SK-N-SH (cell line): ENCODE data around the gene PAWR. TPM values are rescaled to one million over a fixed set of nuclear protein-coding genes. Genes with fewer than 3 reads are reported as not detected.
"Not testable (repeated sequence)": the region's sequence is repeated elsewhere in the genome, so short reads cannot be mapped to it uniquely, and the experiment has no call there.

Experiments
- CTCF ChIA-PET: fragments of 300-600, 350-600 bp; formaldehyde crosslinking; extraction: SDS; loops from one replicate; lab custom pipeline; 2021; lab: Yijun Ruan, JAX
- POLR2A ChIA-PET: fragments of 350-600 bp; sonication (Branson Sonifier 250); formaldehyde crosslinking; extraction: SDS; loops from one replicate; lab custom pipeline; 2020; ENCODE audit warnings: antibody characterized with exemption, inconsistent platforms; lab: Yijun Ruan, JAX
- DNase-seq: peaks from one replicate; pipeline ENCODE4 v3.0.0; 2012
- H2AFZ ChIP-seq: fragments of 200-600 bp; sonication (generic); 2 replicates; pipeline ENCODE4 v1.8.1; 2016; ENCODE audit warnings: antibody characterized with exemption, mild to moderate bottlenecking, low read depth
- H3F3A ChIP-seq: fragments of 200-600 bp; sonication (generic); replicated peaks from 2 replicates; pipeline ENCODE3; 2016; ENCODE audit warnings: antibody characterized with exemption, mild to moderate bottlenecking; ENCODE audit not compliant: insufficient read depth
- H3K27ac ChIP-seq, 2 experiments: fragments of 200-500 bp in 1 of 2; fragments of 200-600 bp in 1 of 2; sonication (Bioruptor generic) in 1 of 2; sonication (generic), shearing (Covaris generic) in 1 of 2; 2 replicates each; pipeline versions ENCODE4 v1.5.1 to v1.6.1; 2014 to 2016; ENCODE audit warnings: low read depth in 2 of 2, inconsistent platforms in 1 of 2, low read length in 1 of 2, mild to moderate bottlenecking in 1 of 2, mixed read lengths in 1 of 2
- H3K27me3 ChIP-seq: fragments of 200-600 bp; sonication (generic), shearing (Covaris generic); 2 replicates; pipeline ENCODE4 v1.6.1; 2016; ENCODE audit warnings: mixed run types; ENCODE audit not compliant: insufficient read depth
- H3K36me3 ChIP-seq, 2 experiments: fragments of 200-500 bp in 1 of 2; fragments of 200-600 bp in 1 of 2; sonication (Bioruptor generic) in 1 of 2; sonication (generic) in 1 of 2; replicated peaks in 1 of 2; 2 replicates each; pipeline versions ENCODE3 to v1.5.1; 2014 to 2016; ENCODE audit warnings: low read length in 1 of 2, mild to moderate bottlenecking in 1 of 2; ENCODE audit not compliant: insufficient read depth in 2 of 2, control insufficient read depth in 1 of 2
- H3K4me1 ChIP-seq, 2 experiments: fragments of 200-500 bp in 1 of 2; fragments of 200-600 bp in 1 of 2; sonication (Bioruptor generic) in 1 of 2; sonication (generic), shearing (Covaris generic) in 1 of 2; 2 replicates each; pipeline versions ENCODE4 v1.5.1 to v1.6.1; 2014 to 2016; ENCODE audit warnings: low read depth in 1 of 2, low read length in 1 of 2, mixed run types in 1 of 2; ENCODE audit not compliant: insufficient read depth in 2 of 2, control insufficient read depth in 1 of 2
- H3K4me2 ChIP-seq: fragments of 200-600 bp; sonication (generic), shearing (Covaris generic); 2 replicates; pipeline ENCODE4 v1.6.1; 2017; ENCODE audit warnings: mixed run types
- H3K4me3 ChIP-seq, 2 experiments: fragments of 200-500 bp in 1 of 2; fragments of 200-600 bp in 1 of 2; sonication (Bioruptor generic) in 1 of 2; sonication (generic), shearing (Covaris generic) in 1 of 2; 2 replicates each; pipeline versions ENCODE4 v1.5.1 to v1.8.1; 2014 to 2016; ENCODE audit warnings: low read depth in 2 of 2, inconsistent platforms in 1 of 2, low read length in 1 of 2, mild to moderate bottlenecking in 1 of 2, mixed read lengths in 1 of 2, moderate library complexity in 1 of 2
- H3K79me2 ChIP-seq: fragments of 200-600 bp; sonication (generic); 2 replicates; pipeline ENCODE4 v1.8.1; 2017; ENCODE audit warnings: mild to moderate bottlenecking; ENCODE audit not compliant: insufficient read depth
- H3K9ac ChIP-seq: fragments of 200-600 bp; sonication (generic); 2 replicates; pipeline ENCODE4 v1.6.1; 2017; ENCODE audit warnings: mixed run types
- H3K9me2 ChIP-seq: fragments of 200-600 bp; sonication (generic); 2 replicates; pipeline ENCODE4 v1.6.1; 2017; ENCODE audit warnings: mixed run types
- H3K9me3 ChIP-seq: fragments of 200-600 bp; sonication (generic); 2 replicates; pipeline ENCODE4 v1.6.1; 2017; ENCODE audit warnings: mixed run types, mild to moderate bottlenecking, moderate library complexity
- H4K20me1 ChIP-seq: fragments of 200-600 bp; sonication (generic); 2 replicates; pipeline ENCODE4 v1.6.1; 2017; ENCODE audit warnings: mild to moderate bottlenecking, mixed run types; ENCODE audit not compliant: insufficient read depth
- CHD2 ChIP-seq: fragments of 150-350 bp; IDR thresholded peaks from 2 replicates; pipeline ENCODE4 v1.6.1; 2018; ENCODE audit warnings: low read length; ENCODE audit not compliant: partially characterized antibody
- CTCF ChIP-seq: fragments of 200-600 bp; sonication (generic); IDR thresholded peaks from 2 replicates; pipeline ENCODE4 v1.6.1; 2017; ENCODE audit warnings: antibody characterized with exemption, mild to moderate bottlenecking, moderate library complexity
- ELF1 ChIP-seq: IDR thresholded peaks from 2 replicates; pipeline ENCODE4 v1.4.0; 2012
- EZH2phosphoT487 ChIP-seq: fragments of 200-600 bp; sonication (generic); IDR thresholded peaks from 2 replicates; pipeline ENCODE4 v1.6.1; 2017; ENCODE audit warnings: low read depth, mixed run types, mild to moderate bottlenecking, antibody characterized with exemption, moderate library complexity, borderline replicate concordance
- FOSL2 ChIP-seq: IDR thresholded peaks from 2 replicates; pipeline ENCODE4 v1.4.0; 2012; ENCODE audit warnings: low read depth, mild to moderate bottlenecking, moderate library complexity, borderline replicate concordance
- FOXJ3 ChIP-seq: sonication (generic); formaldehyde crosslinking; IDR thresholded peaks from 2 replicates; pipeline ENCODE4 v1.5.1; 2020; ENCODE audit warnings: mild to moderate bottlenecking, missing genetic modification reagents
- JUND ChIP-seq: IDR thresholded peaks from 2 replicates; pipeline ENCODE4 v1.4.0; 2012
- NFIC ChIP-seq: IDR thresholded peaks from 2 replicates; pipeline ENCODE4 v1.4.0; 2012; ENCODE audit warnings: borderline replicate concordance
- NRF1 ChIP-seq: IDR thresholded peaks from 2 replicates; pipeline ENCODE4 v1.6.1; 2012; ENCODE audit warnings: low read depth, mild to moderate bottlenecking, low read length
- POLR2AphosphoS5 ChIP-seq: IDR thresholded peaks from 2 replicates; pipeline ENCODE4 v1.6.1; 2012; ENCODE audit warnings: low read depth, low read length
- RAD21 ChIP-seq: IDR thresholded peaks from 2 replicates; pipeline ENCODE4 v1.6.1; 2012; ENCODE audit warnings: mild to moderate bottlenecking, low read length
- RCOR1 ChIP-seq: fragments of 150-350 bp; IDR thresholded peaks from 2 replicates; pipeline ENCODE4 v1.6.1; 2017; ENCODE audit warnings: antibody characterized with exemption, low read length
- RXRA ChIP-seq: IDR thresholded peaks from 2 replicates; pipeline ENCODE4 v1.4.0; 2012; ENCODE audit warnings: low read depth, mild to moderate bottlenecking, borderline replicate concordance
- SIN3A ChIP-seq: IDR thresholded peaks from 2 replicates; pipeline ENCODE4 v1.6.1; 2012; ENCODE audit warnings: low read depth, mild to moderate bottlenecking, low read length, moderate library complexity, borderline replicate concordance
- YY1 ChIP-seq: IDR thresholded peaks from 2 replicates; pipeline ENCODE4 v1.4.0; 2012; ENCODE audit warnings: low read depth, mild to moderate bottlenecking
- WGBS: methylation state at CpG from one replicate; pipeline ENCODE4 v1.1.6; 2017; ENCODE audit warnings: low lambda C conversion rate; 5-methylcytosine and 5-hydroxymethylcytosine counted together
- polyA plus RNA-seq, 3 experiments: library from polyadenylated mRNA; depleted of rRNA; stranded (reverse); fragments of >200 nt; gene quantifications; 2 replicates each; pipeline ENCODE4 v1.2.3, GENCODE V29; 2012

Gene PAWR
- polyA plus RNA-seq, 1 of the 3 experiments (the other 2 are of a cell fraction) = 1.8 TPM

- no peaks in the 10 kb centered on the region for H3K27me3 ChIP-seq
- H3K27ac ChIP-seq = peak overlapping the region in 1 of 2 experiments; percentile 62; a peak in 3 of 4 replicates
- DNase-seq = no peak
- no peak overlapping the region for H3K4me3 ChIP-seq
- ChIA-PET CTCF (interaction anchor here (0.7 to 1.4 kb wide), 9 partner anchors 8 to 1365 kb away, joined by 3 to 5 read pairs (median 4); partner anchors contain the start of gene PAWR), POLR2A (no interaction called here)
- WGBS = 51% methylated on average over 5 of the region's 5 CpGs
- peaks cover 0 to 9% of the 10 kb centered on the region in 2 experiments; a peak in 3 of 4 replicates for H3K4me1 ChIP-seq
- H3F3A ChIP-seq = peaks cover 31% of the 10 kb centered on the region
- H3K79me2 ChIP-seq = no peaks in the 10 kb centered on the region
- H3K9ac ChIP-seq = peak overlapping the region; percentile 26; the same call in 1 of the 2 replicates
- no peaks in the 10 kb centered on the region for H3K9me2 ChIP-seq
- no peaks in the 10 kb centered on the region for H4K20me1 ChIP-seq
- peak overlapping the region; percentile 16 for H3K4me2 ChIP-seq
- TF ChIP-seq JUND (no peak), FOXJ3 (CRISPR knock-in tag) (no peak), ELF1 (no peak), RAD21 (no peak), YY1 (no peak), RXRA (no peak), FOSL2 (no peak), NFIC (no peak), RCOR1 (no peak), POLR2AphosphoS5 (no peak), NRF1 (no peak), CHD2 (no peak), CTCF (no peak), EZH2phosphoT487 (no peak), SIN3A (no peak)
- no peaks in the 10 kb centered on the region for H3K36me3 ChIP-seq
- no peaks in the 10 kb centered on the region for H3K9me3 ChIP-seq
- H2AFZ ChIP-seq = no peak overlapping the region
Observed at GRCh38 chr12:79546466-79547043, 144.2 kb downstream of the PAWR start.

- POLR2A ChIA-PET, H3K27me3 ChIP-seq, CTCF ChIA-PET: not testable (repeated sequence)
Observed at GRCh38 chr12:79544439-79544838, 146.3 kb downstream of the PAWR start.

More at GRCh38 chr12:79544439-79544838, 146.3 kb downstream of the PAWR start:
- not testable (repeated sequence) for H3K4me1 ChIP-seq, H3K27ac ChIP-seq, H3K4me3 ChIP-seq, DNase-seq, H4K20me1 ChIP-seq, H2AFZ ChIP-seq, H3K9me3 ChIP-seq, H3K36me3 ChIP-seq, H3K9ac ChIP-seq, H3K4me2 ChIP-seq, H3K9me2 ChIP-seq, H3K79me2 ChIP-seq
- peaks cover 31% of the 10 kb centered on the region for H3F3A ChIP-seq
- 65% methylated on average over 3 of the region's 3 CpGs for WGBS
